Iris pigment epithelial cell (primary cell): Measurements from ENCODE around the gene SIPA1L3.

Experiments used
- DNase-seq: peaks from one replicate; pipeline ENCODE4 v3.0.0-alpha.2; 2011; ENCODE audit warnings: low read depth

Gene SIPA1L3

DNA sequence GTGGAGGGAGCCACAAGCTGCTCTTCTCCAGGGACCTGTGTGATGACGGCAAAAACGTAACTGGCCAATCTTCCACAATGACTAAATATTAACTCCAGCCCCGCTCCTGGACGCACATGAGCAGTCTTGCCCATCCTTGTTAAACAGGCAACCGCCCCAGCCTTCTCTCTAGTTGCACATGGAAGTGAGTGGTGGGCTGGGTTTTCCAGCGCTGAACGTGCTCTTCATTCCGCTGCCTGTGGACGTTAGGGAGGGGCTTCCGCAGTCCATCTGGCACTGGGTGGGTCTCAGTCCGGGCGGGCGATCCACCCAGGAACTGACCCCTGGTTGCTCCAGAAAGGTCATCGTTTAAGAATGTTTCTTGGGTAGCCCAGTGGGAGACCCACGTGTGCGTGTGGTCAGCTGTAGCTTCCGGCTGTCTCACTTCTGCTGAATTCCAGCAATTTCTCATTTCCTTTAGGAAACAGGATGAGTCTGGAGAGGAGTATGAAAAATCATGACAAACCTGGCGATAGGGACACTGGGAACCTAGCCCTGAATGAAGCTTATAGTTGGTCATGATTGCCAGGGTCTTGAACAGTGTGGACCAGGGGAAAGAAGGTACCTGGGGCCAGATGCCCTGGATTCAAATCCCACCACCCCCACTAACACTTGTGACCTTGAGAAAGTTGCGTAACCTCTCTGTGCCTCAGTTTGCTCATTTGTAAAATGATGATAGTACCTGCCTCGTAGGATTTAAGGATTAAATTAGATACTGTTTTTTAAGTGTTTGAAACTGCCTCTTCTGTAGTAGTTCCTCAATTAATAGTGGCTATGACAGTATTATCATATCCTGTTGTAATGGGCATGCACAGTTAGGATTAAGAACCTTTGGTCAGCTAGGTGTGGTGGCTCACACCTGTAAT is 92.6 kb downstream of the SIPA1L3 start:
- peak; percentile 99 for DNase-seq

DNA sequence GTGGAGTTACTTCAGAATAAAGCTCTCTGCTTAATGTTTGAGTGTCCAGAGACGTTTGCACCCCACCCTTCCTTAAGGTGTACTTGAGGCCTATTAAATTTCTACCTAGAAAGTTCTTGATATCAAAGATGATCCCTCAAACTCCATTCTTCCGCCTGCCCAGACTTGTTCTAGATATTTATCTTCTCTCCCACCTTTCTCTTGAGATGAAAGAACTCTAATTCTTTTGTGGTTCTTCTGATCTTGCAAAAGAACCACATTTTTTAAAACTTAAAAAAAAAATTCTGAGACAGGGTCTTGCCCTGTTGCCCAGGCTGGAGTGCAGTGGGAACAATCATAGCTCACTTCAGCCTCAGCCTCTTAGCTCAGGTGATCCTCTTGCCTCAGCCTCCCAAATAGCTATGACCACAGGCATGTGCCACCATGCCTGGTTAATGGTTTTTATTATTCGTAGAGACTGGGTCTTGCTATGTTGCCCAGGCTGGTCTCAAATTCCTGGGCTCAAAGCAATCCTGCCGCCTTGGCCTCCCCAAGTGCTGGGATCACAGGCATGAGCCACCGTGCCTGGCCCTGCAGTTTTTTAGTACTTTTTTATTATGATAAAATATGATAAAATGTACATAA is 94.3 kb downstream of the SIPA1L3 start:
- no peak for DNase-seq

DNA sequence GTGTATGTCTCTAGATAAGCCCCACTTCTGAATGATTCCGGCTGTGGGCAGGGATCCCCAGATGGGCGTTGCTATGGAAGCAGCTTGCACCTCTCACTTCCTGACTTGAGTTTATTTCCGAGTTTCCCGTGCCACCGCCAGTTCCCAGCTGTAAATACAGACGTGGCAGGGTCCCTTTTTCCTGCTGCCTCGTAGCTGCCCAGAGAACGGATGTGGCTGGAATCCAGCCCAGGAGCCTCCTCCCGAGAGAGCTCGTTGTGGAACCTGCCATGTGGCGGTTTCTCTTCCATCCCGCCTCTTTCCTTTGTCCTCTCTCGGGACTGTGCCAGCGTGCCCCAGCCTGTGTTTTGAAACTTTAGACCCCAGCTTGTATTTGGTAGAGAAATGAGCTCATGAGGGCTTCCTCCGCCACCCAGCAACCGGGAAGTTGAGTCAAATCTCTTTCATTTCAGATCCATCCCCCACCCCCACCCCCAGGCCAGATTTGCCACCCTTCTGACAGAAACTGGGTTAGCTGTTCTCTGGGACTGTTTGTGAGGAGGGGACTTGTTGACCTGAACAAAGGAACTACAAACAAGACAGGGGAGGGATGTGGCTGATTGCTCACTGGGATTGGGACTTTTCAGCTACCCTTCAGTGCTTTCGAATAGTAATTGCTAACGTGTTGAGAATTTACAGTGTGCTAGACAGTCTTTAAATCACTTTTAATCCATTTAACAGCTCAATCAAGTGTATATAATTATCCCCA is 96.6 kb downstream of the SIPA1L3 start:
- peak; percentile 82 for DNase-seq

DNA sequence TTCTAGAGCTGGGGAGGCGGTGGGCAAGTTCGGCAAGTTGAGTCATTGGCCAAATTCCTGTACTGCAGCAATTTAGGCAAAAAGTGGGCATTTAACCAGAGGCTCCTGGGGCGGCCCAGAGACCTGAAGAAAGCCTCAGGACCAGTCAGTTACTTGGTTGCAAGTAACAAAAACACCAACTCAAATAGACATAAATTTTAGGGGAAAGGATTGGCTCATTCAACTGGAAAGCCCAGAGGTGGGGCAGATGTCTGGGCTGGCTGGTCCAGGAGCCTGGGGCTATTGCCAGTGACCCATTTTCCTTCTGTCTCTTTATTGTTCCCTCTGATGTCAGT is 97.1 kb downstream of the SIPA1L3 start:
- DNase-seq = peak; percentile 49

DNA sequence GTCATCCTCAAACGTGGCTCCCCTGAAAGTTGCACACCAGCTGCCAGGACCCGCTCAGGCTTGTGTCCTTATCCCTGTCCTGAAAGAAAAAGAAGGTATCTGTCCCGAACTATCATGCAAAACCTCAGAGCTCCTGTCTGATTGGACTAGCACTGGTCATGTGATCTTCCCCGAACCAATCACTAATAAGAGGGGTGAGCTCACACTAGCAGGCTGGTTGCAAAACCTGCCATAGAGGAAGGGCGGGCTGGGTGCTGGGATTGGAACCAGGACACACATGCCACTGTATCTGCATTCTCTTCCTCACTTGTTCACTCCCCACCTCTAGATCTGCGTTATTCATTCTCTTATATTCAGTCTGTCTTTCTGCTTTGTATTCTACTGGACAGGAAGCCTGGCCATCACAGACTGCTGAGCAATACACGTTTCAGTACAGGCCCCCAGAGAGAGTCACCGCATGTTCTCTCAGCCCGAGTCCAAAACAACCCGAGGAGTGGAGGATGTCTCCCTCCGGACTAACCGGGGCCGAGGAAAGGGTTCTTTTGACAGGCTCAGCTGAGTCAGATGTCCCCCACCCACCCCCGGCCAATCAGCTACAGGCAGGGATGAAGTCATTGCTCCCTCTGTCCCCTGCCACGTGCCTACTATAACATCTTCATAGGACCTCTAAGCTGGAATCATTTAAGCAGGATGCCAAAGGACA is 97.7 kb downstream of the SIPA1L3 start:
- DNase-seq = peak; percentile 98

DNA sequence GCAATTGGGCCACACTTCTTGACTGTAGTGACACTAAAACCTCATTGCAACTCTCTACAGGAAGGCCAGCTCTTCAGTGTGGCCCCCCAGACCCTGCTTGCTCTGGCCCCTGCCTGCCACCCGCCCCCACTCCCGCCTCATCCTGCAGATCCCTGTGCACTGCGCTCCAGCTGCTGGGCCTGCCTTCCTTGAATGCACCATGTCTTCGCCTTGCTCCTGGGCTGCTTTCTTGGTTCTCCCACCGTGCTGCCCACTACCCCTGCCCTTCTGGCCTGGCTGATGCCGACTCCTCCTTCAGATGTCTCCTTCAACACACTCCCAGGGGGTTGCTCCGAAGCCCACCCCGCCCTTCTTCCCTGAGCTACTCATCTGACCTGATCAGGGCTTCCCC is 98.2 kb downstream of the SIPA1L3 start:
- DNase-seq = no peak

DNA sequence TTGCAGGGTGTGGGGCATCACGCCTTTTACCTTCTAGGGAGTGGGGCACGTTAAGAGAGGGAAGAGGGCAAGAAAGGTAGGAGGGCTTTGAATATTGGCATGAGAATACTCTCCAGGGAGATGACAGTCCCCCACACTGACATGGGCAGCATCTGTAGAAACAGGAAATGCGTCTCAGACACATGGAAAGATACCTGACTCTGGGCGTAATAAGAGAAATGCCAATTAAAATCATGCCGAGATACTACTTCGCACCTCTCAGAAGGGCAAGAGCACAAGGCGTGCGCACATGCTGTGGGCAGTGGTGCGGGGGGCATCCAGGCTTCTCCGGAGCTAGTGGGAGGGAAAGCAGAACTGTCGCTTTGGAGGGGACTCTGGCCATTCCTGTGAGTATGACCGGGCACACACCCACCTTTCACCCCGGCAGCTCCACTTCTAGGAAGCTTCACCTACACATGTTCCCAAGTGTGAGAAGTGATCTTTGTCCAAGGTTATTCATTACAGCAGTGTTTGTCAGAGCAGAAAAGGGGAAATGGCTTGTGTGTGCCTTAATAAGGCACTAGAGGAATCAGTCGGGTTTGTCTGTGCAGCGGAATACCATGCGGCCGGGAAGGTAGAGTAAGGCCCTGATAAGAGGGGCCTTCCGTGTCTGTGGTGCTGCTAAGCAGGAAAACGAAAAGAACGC is 99.5 kb downstream of the SIPA1L3 start:
- DNase-seq = no peak

DNA sequence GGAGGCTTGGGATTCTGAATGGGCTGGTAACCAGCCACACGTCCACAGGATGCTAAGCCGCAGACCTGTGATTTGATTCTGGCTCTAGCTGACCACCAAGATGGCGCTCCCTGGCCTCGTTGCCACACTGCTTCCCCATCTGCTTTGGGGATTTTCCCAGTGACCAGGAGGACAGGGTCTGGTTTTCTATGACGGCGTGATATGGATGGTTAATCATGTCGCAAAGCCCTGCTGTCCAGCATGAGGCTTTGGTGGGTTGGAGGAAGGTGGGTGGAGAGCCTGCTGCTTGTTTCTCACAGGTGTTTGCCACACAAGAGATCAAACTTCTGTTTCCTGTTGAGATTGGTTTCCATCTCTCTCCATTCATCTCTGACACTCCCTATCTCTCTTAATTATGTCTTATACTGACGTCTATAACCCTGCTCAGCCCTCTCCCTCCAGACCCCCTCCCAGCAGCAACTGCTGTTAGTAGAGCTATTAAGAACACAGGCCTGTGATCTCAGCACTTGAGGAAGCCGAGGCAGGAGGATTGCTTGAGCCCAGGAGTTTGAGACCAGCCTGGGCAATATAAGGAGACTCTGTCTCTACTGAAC is 102.7 kb downstream of the SIPA1L3 start:
- DNase-seq = no peak

DNA sequence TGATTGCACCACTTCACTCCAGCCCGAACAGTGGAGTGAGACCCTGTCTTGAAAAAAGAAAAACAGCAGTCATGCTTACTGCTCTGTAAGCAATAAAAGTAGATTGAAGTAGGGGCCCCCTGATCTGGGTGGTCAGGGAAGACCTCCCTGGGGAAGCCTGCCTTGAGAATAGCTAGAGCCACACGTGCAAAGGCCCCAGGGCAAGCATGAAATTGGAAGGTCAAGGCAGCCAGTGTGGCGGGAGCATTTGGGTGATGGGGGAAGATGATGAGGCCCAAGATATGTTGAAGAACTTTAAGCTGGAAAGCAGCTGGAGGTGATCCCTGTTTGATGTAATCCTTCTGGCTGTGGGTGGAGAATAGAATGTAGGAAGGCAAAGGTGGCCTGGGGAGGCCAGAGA is 104.4 kb downstream of the SIPA1L3 start:
- no peak for DNase-seq

DNA sequence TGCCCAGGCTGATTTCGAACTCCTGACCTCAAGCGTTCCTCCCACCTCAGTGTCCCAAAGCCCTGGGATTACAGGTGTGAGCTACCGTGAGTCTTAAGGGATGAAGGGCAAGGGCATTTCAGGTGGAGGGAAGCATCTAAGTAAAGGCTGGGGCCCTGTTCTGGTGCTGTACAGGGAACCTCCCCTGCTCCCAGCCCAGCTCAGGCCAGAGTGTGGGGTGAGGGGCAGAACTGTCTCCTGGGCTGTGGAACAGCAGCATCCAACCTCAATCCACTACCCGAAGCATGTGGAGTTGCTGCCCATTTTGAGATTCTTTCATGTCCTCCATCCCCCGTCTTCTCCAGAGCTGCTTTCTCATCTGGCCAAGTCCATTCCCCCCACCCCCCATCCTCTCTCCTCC is 105.3 kb downstream of the SIPA1L3 start:
- no peak for DNase-seq

DNA sequence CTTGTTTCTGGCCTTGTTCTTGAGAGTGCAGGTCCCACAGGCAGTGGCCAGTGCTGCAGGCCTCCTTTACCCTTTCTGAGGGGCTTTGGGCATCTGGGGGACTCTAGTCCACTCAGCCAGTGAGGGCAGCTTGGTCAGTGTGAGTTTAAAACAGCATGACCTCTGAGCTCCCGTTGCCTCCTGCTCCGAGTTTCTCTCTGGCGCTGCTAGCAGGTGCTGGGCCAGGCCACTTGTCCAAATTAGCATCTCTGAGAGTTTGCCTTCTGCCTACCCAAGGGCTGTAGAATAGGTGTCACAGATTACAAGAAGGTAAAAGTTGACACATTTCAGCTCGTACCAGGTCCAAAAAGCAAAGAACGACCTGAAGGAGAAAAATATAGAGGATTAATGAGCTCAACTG is 105.9 kb downstream of the SIPA1L3 start:
- no peak for DNase-seq

DNA sequence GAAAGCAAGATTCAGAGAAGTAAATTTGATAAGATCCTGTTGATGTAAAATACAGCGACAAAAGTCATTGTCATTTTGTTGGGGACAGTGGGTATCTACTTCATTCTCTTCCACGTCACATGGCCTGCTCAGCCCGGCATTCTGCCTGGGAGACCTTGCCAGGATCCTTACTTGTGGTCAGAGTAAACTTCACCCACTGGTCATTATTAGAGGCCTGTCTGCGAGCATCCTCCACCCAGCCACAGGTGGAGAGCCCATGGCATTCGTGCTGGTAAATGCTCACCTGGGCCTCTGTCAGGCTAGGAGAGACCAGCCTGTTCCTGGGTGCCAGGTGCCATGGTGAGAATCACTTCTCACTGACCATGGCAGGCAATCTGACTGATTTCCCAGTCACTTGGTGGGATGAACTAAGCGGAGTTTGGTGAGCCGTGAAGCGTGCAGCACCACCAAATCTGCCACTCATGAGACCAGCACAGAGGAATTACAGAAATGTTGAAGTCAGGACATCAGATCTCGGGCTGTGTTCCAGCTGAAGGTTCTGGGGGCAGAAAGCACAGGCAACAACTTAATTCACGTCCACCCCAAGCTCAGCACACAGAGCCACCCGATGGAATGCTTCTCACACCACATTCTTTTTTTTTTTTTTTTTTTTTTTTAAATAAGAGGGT is 107.0 kb downstream of the SIPA1L3 start:
- no peak for DNase-seq

DNA sequence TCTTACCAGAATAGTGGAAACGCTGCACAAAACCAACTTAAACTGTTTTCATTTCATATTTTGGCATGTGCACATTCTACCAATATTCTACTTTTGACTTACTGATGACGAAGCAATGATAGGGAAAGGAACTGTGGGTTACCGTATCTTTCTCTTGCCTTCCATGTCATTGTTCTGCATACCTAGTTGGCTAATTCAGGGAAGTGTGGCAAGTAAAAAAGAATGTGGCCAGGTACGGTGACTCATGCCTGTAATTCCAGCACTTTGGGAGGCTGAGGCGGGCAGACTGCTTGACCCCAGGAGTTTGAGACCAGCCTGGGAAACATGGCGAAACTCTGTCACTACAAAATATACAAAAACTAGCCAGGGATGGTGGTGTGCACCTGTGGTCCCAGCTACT is 108.2 kb downstream of the SIPA1L3 start:
- DNase-seq = no peak

DNA sequence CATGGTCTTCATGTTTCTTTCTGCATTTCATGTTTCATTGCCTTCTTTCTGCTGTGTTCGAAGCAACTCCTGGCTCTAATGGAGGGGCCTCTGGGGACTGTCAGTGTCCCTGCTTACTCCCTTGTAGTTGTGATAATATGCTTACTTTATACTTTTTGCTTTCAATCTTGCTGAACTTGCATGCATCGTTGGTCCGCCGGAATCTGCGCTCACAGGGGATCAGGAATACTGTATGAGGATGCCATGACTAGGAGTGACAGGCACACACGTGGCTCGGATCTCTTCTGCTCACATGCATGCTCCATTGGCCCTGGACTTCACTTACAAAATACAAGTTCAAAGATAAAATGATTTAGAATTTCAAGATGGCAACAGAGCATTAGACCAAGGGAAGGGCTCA is 108.8 kb downstream of the SIPA1L3 start:
- no peak for DNase-seq

DNA sequence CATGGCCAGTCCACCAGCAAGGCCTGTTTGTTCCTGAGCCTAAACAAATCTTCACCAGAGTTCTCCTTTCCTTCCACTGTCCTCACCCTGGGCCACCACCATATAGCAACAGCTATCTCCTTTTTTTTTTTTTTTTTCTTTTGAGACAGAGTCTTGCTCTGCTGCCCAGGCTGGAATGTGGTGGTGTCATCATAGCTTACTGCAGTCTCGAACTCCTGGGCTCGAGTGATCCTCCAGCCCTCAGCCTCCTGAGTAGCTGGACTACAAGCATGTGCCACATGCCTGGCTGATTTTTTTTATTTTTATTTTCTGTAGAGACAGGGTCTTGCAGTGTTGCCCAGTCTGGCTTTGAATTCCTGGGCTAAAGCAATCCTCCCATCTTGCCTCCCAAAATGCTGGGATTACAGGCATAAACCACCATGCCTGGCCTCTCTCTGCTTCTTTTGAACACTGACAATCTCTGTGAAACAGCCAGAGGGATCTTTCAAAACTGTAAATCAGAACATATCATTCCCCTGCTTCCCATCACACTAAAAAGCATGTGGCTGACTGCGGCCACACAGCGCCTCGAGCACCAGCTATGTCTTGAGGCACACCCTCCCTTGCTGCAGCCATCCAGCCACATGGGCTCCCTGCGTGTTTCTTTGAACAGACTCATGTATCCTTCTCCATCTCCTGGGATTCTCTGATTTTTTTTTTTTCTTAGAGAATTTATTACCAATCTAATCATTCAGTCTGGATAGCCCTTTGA is 110.6 kb downstream of the SIPA1L3 start:
- no peak for DNase-seq

DNA sequence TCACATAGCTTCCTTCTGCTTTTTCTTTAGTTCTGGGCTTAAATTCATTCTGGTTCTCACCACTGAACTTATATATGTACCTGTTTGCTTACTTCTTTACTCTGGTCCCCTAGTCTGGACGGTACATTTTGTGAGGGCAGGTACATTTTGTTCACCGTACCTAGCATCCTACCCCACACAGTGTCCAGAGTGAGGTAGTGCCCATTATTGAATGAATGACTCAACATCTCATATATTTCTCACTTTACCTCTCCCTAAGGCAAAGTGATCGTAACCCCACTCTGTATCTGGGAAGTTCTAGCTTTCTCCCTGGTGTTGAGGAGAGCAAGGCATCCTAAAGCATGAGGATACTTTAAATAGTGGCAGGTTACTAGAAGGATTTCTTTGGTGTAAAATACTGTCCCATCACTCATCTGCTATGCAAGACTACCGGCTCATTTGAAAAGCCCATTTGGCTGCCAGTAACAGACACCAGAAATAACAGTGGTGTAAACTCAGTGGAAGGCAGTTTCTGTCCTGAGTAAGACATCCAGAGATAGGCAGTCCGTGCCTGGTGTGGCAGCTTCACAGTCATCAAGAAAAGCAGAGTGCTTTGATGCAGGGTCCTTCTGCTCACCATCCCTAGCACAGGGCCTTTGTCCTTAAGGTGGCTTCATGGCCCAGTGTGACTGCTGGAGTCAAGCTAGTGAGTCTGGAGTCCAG is 111.8 kb downstream of the SIPA1L3 start:
- no peak for DNase-seq

DNA sequence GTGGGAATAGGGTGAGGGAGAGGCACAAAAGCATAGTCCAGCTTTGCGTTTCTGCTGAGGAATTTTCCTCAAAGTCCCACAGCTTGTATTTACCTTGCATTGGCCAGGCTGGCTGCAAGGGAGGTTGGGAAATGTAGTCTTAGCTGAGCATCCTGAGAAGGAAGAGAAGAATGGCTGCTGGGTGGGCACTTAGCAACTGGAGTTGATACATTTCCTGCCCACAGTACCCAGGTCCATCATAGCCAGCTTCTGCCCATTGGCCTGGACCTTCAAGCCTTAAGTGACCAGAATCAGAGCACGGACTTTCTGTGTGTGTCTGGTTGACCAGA is 112.4 kb downstream of the SIPA1L3 start:
- no peak for DNase-seq

DNA sequence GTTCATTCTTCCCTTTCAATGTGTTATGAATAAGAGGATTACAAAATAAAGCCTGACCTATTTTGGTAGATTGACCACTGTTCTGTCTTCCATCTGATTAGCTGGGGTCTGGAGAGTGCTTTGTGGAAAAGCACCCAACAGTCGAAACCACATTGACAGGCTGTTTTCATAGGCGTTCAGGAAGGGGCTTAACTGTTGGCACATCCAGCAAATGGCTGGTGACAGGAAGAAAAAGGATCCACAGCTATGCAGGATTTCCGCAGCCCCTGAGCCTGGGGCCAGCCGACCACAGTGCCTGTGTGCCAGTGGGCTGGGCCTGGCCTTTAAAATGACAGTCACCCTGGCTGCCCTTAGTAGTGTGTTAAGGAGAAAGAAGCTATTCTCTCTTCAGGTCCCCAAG is 113.3 kb downstream of the SIPA1L3 start:
- no peak for DNase-seq

DNA sequence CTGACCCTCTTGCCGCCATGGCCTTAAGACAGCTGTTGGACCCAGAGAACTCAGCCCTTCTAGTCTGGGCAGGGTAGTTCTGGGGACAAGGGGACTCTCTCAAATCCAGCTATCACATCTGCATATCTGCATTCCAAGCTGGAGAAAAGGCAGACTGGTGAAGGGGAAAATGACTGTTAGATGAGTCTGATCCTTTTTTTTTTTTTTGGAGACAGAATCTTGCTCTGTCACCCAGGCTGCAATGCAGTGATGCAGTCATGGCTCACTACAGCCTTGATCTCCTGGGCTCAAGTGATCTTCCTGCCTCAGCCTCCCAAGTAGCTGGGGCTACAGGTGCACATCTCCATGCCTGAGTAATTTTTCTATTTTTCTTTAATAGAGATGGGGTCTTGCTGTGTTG is 114.3 kb downstream of the SIPA1L3 start:
- DNase-seq = no peak
